K562 (cell line): ENCODE results near the gene RHPN2. TPM values are rescaled to one million over a fixed set of nuclear protein-coding genes. Genes with fewer than 3 reads are reported as not detected.

Experiments used
- EHMT2 ChIP-seq: fragments of 450-650 bp; IDR thresholded peaks from 2 replicates; pipeline ENCODE4 v1.6.1; 2018; ENCODE audit warnings: antibody characterized with exemption
- SIN3A ChIP-seq, 2 experiments: fragments of 150-350 bp in 1 of 2; IDR thresholded peaks; 2 replicates each; pipeline ENCODE4 v1.6.1; 2011 to 2016; ENCODE audit warnings: borderline replicate concordance in 2 of 2, low read depth in 2 of 2, low read length in 2 of 2, mild to moderate bottlenecking in 2 of 2, moderate library complexity in 2 of 2; ENCODE audit not compliant: control insufficient read depth in 1 of 2
- ZNF586 ChIP-seq: fragments of 450-650 bp; formaldehyde crosslinking; conservative IDR thresholded peaks from 2 replicates; pipeline ENCODE4 v1.4.0; 2020; ENCODE audit warnings: mild to moderate bottlenecking, moderate library complexity
- ZNF589 ChIP-seq: fragments of 200-800 bp; sonication (Bioruptor generic); IDR thresholded peaks from 2 replicates; pipeline ENCODE4 v1.6.1; 2016; ENCODE audit warnings: low read depth, missing genetic modification characterization, missing compliant biosample characterization
- ZNF766 ChIP-seq: fragments of 200-800 bp; sonication (Bioruptor generic); conservative IDR thresholded peaks from 2 replicates; pipeline ENCODE4 v1.6.1; 2016; ENCODE audit warnings: missing genetic modification characterization, missing compliant biosample characterization
- polyA plus RNA-seq, 8 experiments: library from polyadenylated mRNA; depleted of rRNA in 4 of 8; stranded (reverse) in 5 of 8; unstranded in 3 of 8; fragments of >200 nt; fragmentation: Nextera tagmentation in 2 of 8; fragmentation: Illumina TruSeq in 1 of 8; extraction: Ambion mirVana in 2 of 8; extraction: Trizol in 1 of 8; gene quantifications; 2 replicates each; pipeline versions ENCODE4 v1.2.1 to v1.2.3, GENCODE V29; 2011 to 2014; ENCODE audit warnings: inconsistent platforms in 1 of 8, missing spikeins in 1 of 8
- total RNA-seq, 7 experiments: library from RNA; depleted of rRNA in 6 of 7; stranded (reverse); fragments of >200 nt in 6 of 7; fragmentation: Illumina TruSeq in 2 of 7; extraction: Trizol in 2 of 7; gene quantifications; 2 replicates each; pipeline versions ENCODE4 v1.2.1 to v1.2.3, GENCODE V29; 2011 to 2021; ENCODE audit warnings: low replicate concordance in 1 of 7
- TF ChIP-seq, protein P1 (sequence below): sonication (generic); formaldehyde crosslinking; IDR thresholded peaks from 2 replicates; pipeline ENCODE4 v1.5.0; 2020; ENCODE audit warnings: missing genetic modification reagents
- TF ChIP-seq, protein P2 (sequence below): sonication (generic); formaldehyde crosslinking; IDR thresholded peaks from 2 replicates; pipeline ENCODE4 v1.4.0; 2020; ENCODE audit warnings: mild to moderate bottlenecking, missing genetic modification reagents
- TF ChIP-seq, protein P3 (sequence below): fragments of 250-450 bp; sonication (Bioruptor Pico); IDR thresholded peaks from 2 replicates; pipeline ENCODE4 v1.5.0; 2020; ENCODE audit warnings: mild to moderate bottlenecking, borderline replicate concordance

Gene RHPN2
- total and polyA plus RNA-seq, 9 of the 15 experiments (the other 6 are each of a cell fraction or from before 2014, with no cell fraction given): 0.63 to 9.9 (median 3.2) TPM

DNA sequence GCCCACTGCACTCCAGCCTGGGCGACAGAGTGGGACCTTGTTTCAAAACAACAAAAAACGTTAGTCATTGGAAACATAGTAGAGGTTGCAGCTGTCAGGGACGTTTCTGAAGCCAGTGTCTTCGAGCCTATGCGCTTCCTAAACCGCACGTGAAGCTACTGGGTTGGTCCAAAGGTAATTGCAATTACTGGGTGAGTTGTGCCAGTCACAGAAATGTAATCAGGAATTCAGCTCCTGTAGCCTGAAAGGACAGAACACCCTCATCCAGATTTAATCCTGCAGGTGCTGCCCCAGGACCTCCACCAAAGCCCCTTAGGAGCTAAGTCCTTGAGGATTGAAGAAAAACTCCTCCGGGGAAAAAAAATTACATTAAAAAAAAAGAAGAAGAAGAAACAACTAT, 2.4 kb upstream of the RHPN2 start (continued):
- TF ChIP-seq, protein P1, sequence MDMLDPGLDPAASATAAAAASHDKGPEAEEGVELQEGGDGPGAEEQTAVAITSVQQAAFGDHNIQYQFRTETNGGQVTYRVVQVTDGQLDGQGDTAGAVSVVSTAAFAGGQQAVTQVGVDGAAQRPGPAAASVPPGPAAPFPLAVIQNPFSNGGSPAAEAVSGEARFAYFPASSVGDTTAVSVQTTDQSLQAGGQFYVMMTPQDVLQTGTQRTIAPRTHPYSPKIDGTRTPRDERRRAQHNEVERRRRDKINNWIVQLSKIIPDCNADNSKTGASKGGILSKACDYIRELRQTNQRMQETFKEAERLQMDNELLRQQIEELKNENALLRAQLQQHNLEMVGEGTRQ (CRISPR knock-in tag): no peak
- TF ChIP-seq, protein P2, sequence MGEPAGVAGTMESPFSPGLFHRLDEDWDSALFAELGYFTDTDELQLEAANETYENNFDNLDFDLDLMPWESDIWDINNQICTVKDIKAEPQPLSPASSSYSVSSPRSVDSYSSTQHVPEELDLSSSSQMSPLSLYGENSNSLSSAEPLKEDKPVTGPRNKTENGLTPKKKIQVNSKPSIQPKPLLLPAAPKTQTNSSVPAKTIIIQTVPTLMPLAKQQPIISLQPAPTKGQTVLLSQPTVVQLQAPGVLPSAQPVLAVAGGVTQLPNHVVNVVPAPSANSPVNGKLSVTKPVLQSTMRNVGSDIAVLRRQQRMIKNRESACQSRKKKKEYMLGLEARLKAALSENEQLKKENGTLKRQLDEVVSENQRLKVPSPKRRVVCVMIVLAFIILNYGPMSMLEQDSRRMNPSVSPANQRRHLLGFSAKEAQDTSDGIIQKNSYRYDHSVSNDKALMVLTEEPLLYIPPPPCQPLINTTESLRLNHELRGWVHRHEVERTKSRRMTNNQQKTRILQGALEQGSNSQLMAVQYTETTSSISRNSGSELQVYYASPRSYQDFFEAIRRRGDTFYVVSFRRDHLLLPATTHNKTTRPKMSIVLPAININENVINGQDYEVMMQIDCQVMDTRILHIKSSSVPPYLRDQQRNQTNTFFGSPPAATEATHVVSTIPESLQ (CRISPR knock-in tag): no peak
- TF ChIP-seq SIN3A (IDR thresholded peaks at IDR 0.05; ENCODE audit: borderline replicate concordance in 2 of 2, control insufficient read depth in 1 of 2, low read depth in 2 of 2, low read length in 2 of 2) (no peak), ZNF766 (no peak), ZNF589 (CRISPR knock-in tag) (no peak), ZNF586 (CRISPR knock-in tag) (no peak), EHMT2 (no peak)
- TF ChIP-seq, protein P3, sequence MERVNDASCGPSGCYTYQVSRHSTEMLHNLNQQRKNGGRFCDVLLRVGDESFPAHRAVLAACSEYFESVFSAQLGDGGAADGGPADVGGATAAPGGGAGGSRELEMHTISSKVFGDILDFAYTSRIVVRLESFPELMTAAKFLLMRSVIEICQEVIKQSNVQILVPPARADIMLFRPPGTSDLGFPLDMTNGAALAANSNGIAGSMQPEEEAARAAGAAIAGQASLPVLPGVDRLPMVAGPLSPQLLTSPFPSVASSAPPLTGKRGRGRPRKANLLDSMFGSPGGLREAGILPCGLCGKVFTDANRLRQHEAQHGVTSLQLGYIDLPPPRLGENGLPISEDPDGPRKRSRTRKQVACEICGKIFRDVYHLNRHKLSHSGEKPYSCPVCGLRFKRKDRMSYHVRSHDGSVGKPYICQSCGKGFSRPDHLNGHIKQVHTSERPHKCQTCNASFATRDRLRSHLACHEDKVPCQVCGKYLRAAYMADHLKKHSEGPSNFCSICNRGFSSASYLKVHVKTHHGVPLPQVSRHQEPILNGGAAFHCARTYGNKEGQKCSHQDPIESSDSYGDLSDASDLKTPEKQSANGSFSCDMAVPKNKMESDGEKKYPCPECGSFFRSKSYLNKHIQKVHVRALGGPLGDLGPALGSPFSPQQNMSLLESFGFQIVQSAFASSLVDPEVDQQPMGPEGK (CRISPR knock-in tag): no peak
- TF ChIP-seq, all 486 proteins: peak for 0
